Ovary (tissue), 9 donors: Measurements from ENCODE around the gene TOMM34. TPM values are rescaled to one million over a fixed set of nuclear protein-coding genes. Genes with fewer than 3 reads are reported as not detected.

ENCODE experiments used
- DNase-seq, 5 donors: peaks; one replicate each; pipeline ENCODE4 v3.0.0-alpha.2; 2019 to 2020
- H3K27ac ChIP-seq, 2 donors: fragments of 200-600 bp; one replicate each; pipeline versions ENCODE4 v1.5.1 to v1.8.0; 2019 to 2022
- H3K27me3 ChIP-seq: fragments of 200-600 bp; one replicate; pipeline ENCODE4 v1.8.0; 2022
- H3K36me3 ChIP-seq: fragments of 200-600 bp; sonication (generic); one replicate; pipeline ENCODE4 v1.5.1; 2019
- H3K4me1 ChIP-seq: one replicate; pipeline ENCODE4 v1.8.1; 2013; ENCODE audit warnings: mild to moderate bottlenecking, moderate library complexity; ENCODE audit not compliant: insufficient read depth
- H3K4me3 ChIP-seq: fragments of 200-600 bp; sonication (generic); one replicate; pipeline ENCODE4 v1.5.1; 2017
- H3K9me3 ChIP-seq, 2 donors: fragments of 200-600 bp in 1 of 2; sonication (generic) in 1 of 2; one replicate each; pipeline versions ENCODE4 v1.5.1 to v1.8.1; 2013 to 2019; ENCODE audit warnings: mild to moderate bottlenecking in 1 of 2, moderate library complexity in 1 of 2
- CTCF ChIP-seq, 3 donors: fragments of 450-650 bp in 2 of 3; fragments of 200-600 bp in 1 of 3; IDR thresholded peaks; one replicate each; pipeline versions ENCODE4 v1.5.1 to v1.8.0; 2016 to 2022; ENCODE audit warnings: antibody characterized with exemption in 3 of 3, mild to moderate bottlenecking in 1 of 3
- EP300 ChIP-seq: sonication (generic); formaldehyde crosslinking; IDR thresholded peaks from one replicate; pipeline ENCODE4 v1.6.1; 2017; ENCODE audit warnings: antibody characterized with exemption
- POLR2A ChIP-seq: fragments of 450-650 bp; IDR thresholded peaks from one replicate; pipeline ENCODE4 v1.6.1; 2017; ENCODE audit warnings: antibody characterized with exemption, mild to moderate bottlenecking, moderate library complexity
- WGBS, 3 donors: extraction: QIAGEN DNeasy Blood & Tissue Kit in 1 of 3; methylation state at CpG; one replicate each; pipeline versions ENCODE4 v1.1.5 to v1.1.7; 2013 to 2017; 5-methylcytosine and 5-hydroxymethylcytosine counted together
- intact Hi-C, 4 donors: fragments of 100-400 bp; cut with DNase I; formaldehyde crosslinking; loops; one replicate each; pipeline versions ENCODE4 v1.11.0 to v1.15.1; 2022 to 2023
- polyA plus RNA-seq, 2 donors: library from polyadenylated mRNA; stranded (reverse); fragments of 200-250 nt in 1 of 2; fragments of 350-450 nt in 1 of 2; fragmentation: Illumina TruSeq in 1 of 2; extraction: RNeasy Lipid Tissue Mini Kit (QIAGEN cat#74804) in 1 of 2; gene quantifications; one replicate each; pipeline ENCODE4 v1.2.3, GENCODE V29; 2013 to 2014
- total RNA-seq, 7 donors: library from RNA; depleted of rRNA in 2 of 7; stranded (reverse); fragments of >200 nt in 2 of 7; fragmentation: NEBNext Ultra II Directional in 3 of 7; extraction: Animal tissue kit (Norgen Biotek cat#: 25700) in 3 of 7; gene quantifications; one replicate each; pipeline versions ENCODE4 v1.1.0 to v1.2.4, GENCODE V29; 2016 to 2023
- donor health status: DM: no; HTN: no; CAD: no; lungs with moderate emphysema.
- donor health status: DM: no; HTN: no; CAD: no.
- donor health status: Bipolar disorder and iron deficiency.
- donor health status: DM: yes; HTN: yes; CAD: no.
- donor health status: DM: no; HTN: no; CAD: no.
- donor health status: DM: yes; HTN: yes; CAD: no.

TOMM34 gene
- total and polyA plus RNA-seq, 9 donors: 12.3 to 60.7 (median 26.2) TPM

DNA sequence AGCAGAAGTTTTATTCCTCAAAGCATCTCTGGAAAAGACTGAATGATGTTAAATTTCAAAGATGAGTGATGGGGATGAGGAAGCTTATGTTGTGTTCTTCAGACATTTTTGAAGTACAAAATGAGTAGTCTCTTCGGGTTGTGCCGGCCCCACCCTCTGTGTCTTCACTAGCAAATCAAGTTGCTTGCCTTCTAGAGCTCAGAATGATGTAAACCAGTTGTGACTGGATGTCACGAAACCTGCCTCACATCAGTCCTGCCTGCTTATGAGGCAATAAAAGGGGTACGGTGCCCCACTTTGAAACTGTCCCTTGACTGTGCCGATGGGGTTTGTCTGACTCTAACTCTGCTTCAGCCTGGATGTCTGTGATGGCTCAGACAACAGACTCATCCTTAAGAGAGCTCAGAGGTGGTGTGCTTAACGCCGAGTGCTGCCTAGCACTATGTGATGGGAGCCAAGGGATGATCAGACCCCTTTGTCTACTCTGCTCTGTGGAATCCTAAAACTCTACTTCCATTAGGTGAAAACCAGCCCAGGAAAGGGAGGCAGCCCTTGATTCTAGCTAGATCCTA, 19.0 kb downstream of the TOMM34 start:
- DNase-seq: no peak
- Histone ChIP-seq H3K27me3 (no peaks in the 10 kb centered on the region), H3K4me3 (no peak overlapping the region), H3K27ac (no peak overlapping the region), H3K4me1 (peaks cover 3% of the 10 kb centered on the region), H3K9me3 (no peaks in the 10 kb centered on the region), H3K36me3 (no peaks in the 10 kb centered on the region)
- TF ChIP-seq POLR2A: no peak
- no peak for TF ChIP-seq EP300
- no peak for TF ChIP-seq CTCF (IDR thresholded peaks at IDR 0.05)
- intact Hi-C loops: no loop called here
- 82 to 85% (median 84%) methylated on average over 7 of the region's 7 CpGs for WGBS, 3 donors

- H3K27me3 ChIP-seq: no peaks in the 10 kb centered on the region
- intact Hi-C loops: no loop called here
- DNase-seq: no peak
- WGBS, 3 donors: 74 to 81% (median 75%) methylated on average over 9 of the region's 9 CpGs
- no peak for TF ChIP-seq EP300
- no peak for TF ChIP-seq CTCF (IDR thresholded peaks at IDR 0.05)
- TF ChIP-seq POLR2A: no peak
- H3K4me1 ChIP-seq: peaks cover 3% of the 10 kb centered on the region
- no peaks in the 10 kb centered on the region for H3K36me3 ChIP-seq
- H3K27ac ChIP-seq: no peak overlapping the region
- no peak overlapping the region for H3K4me3 ChIP-seq
- no peaks in the 10 kb centered on the region for H3K9me3 ChIP-seq
Measured at GRCh38 chr20:44938637-44939036, 21.6 kb downstream of the TOMM34 start.

DNA sequence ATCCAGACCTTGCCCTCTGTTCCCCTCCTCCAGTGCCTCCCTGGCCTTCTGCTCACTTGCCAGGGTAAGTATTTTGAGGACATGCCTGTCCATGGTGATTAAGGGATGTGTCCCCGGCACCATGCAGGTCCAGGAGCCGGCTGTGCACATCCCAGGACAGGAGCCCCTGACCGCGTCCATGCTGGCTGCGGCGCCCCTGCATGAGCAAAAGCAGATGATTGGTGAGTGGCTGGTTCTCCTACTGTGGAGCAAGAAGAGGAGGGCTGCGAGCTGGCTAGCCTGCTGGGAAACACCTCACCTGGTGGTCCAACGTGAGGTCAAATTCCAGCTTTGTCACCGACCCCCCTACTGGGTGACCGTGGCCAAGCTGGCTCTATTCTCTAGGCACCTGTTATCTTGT, 23.7 kb downstream of the TOMM34 start:
- no peak for DNase-seq
- WGBS, 3 donors: 92 to 95% (median 94%) methylated on average over 10 of the region's 10 CpGs
- H3K4me3 ChIP-seq: no peak overlapping the region
- no peaks in the 10 kb centered on the region for H3K9me3 ChIP-seq
- intact Hi-C loops: no loop called here
- H3K27ac ChIP-seq: no peak overlapping the region
- H3K36me3 ChIP-seq: no peaks in the 10 kb centered on the region
- no peaks in the 10 kb centered on the region for H3K27me3 ChIP-seq
- TF ChIP-seq POLR2A (no peak), EP300 (no peak), CTCF (IDR thresholded peaks at IDR 0.05) (no peak)
- no peaks in the 10 kb centered on the region for H3K4me1 ChIP-seq

DNA sequence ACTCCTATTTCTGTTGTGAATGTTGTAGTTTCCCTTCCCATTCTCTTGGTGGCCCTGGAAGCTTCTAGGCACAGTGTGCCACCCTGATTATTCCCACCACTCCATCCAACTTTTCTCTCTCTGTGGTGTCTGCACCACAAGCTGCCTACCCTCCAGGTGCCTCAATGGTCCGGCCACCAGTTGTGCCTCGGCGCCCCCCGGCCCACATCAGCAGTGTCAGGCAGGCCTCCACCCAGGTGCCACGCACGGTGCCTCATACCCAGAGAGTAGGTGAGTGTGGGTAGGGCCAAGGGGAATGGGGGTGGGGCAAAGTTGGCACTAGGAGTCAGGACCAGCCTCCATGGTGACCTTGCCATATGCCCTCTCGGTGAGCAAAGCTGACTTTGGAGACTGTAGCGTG, 27.3 kb downstream of the TOMM34 start:
- Histone ChIP-seq H3K27ac (no peak overlapping the region), H3K4me3 (no peak overlapping the region), H3K4me1 (no peaks in the 10 kb centered on the region), H3K36me3 (no peaks in the 10 kb centered on the region), H3K9me3 (no peaks in the 10 kb centered on the region), H3K27me3 (no peaks in the 10 kb centered on the region)
- TF ChIP-seq CTCF (IDR thresholded peaks at IDR 0.05) (no peak), EP300 (no peak), POLR2A (no peak)
- no peak for DNase-seq
- intact Hi-C loops: no loop called here
- WGBS, 3 donors: 95 to 97% (median 96%) methylated on average over 8 of the region's 8 CpGs
